ENCODE measurements around the gene RDH5.

- no peak for TF ChIP-seq EZH2 (IDR thresholded peaks at IDR 0.05; ENCODE audit: low read depth)
- no peak for TF ChIP-seq CTCF (conservative IDR thresholded peaks at IDR 0.05)
Observed at GRCh38 chr12:55700255-55701018, 19.8 kb upstream of the RDH5 start.
